ENCODE results near the gene CHN2.

- no peak for TF ChIP-seq CTCF (IDR thresholded peaks at IDR 0.05)
- TF ChIP-seq ZFX (IDR thresholded peaks at IDR 0.05; ENCODE audit: borderline replicate concordance): no peak
Observed at GRCh38 chr7:29500719-29501118, 306.1 kb downstream of the CHN2 start.

Measured in 22Rv1 (cell line).